ENCODE results near the gene PDE9A.

DNA sequence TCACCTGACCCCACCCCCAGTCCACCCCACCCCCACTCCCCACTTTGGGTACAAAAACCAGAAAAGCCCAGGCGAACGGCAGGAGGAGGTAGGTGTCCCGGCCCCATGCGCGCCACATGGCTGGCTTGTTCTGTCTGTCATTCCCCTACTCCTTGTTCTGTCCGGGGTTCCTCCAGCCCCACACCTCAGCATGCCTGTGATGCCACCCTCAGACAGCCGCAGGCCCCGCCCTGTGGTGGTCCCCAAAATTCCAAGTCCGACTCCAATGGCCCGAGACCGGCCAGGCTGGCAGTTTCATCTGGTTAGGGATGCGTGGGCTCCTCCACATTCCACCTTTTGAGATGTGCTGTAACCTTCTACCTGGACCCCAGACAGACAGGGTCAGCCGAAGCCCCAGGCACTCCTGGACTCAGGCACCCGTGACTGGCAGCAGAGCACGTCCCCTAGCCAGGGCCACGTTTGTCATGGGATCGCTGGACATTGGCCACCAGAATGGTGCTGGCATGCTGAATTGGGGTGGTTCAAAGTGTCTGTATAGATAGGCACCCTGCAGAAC lies 131.6 kb downstream of the PDE9A start:
- TF ChIP-seq CREB1 (IDR thresholded peaks at IDR 0.05; ENCODE audit: low read depth): no peak
- no peak for TF ChIP-seq EGR1 (IDR thresholded peaks at IDR 0.05)
- no peak for TF ChIP-seq TEAD4 (IDR thresholded peaks at IDR 0.05)
- TF ChIP-seq CEBPB (IDR thresholded peaks at IDR 0.05): no peak
- TF ChIP-seq TAF1 (IDR thresholded peaks at IDR 0.05; ENCODE audit: low read depth): no peak
- TF ChIP-seq, protein P1, sequence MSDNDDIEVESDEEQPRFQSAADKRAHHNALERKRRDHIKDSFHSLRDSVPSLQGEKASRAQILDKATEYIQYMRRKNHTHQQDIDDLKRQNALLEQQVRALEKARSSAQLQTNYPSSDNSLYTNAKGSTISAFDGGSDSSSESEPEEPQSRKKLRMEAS (IDR thresholded peaks at IDR 0.05): no peak
- TF ChIP-seq, protein P2, sequence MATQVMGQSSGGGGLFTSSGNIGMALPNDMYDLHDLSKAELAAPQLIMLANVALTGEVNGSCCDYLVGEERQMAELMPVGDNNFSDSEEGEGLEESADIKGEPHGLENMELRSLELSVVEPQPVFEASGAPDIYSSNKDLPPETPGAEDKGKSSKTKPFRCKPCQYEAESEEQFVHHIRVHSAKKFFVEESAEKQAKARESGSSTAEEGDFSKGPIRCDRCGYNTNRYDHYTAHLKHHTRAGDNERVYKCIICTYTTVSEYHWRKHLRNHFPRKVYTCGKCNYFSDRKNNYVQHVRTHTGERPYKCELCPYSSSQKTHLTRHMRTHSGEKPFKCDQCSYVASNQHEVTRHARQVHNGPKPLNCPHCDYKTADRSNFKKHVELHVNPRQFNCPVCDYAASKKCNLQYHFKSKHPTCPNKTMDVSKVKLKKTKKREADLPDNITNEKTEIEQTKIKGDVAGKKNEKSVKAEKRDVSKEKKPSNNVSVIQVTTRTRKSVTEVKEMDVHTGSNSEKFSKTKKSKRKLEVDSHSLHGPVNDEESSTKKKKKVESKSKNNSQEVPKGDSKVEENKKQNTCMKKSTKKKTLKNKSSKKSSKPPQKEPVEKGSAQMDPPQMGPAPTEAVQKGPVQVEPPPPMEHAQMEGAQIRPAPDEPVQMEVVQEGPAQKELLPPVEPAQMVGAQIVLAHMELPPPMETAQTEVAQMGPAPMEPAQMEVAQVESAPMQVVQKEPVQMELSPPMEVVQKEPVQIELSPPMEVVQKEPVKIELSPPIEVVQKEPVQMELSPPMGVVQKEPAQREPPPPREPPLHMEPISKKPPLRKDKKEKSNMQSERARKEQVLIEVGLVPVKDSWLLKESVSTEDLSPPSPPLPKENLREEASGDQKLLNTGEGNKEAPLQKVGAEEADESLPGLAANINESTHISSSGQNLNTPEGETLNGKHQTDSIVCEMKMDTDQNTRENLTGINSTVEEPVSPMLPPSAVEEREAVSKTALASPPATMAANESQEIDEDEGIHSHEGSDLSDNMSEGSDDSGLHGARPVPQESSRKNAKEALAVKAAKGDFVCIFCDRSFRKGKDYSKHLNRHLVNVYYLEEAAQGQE (IDR thresholded peaks at IDR 0.05; ENCODE audit: low read depth): no peak

All from Ishikawa (cell line).